NCI-H1048 (cell line): ENCODE data around the gene INMT.

ENCODE experiments used
- DNase-seq: peaks from one replicate; lab custom pipeline; 2025; lab: John Stamatoyannopoulos, UW

INMT gene

DNA sequence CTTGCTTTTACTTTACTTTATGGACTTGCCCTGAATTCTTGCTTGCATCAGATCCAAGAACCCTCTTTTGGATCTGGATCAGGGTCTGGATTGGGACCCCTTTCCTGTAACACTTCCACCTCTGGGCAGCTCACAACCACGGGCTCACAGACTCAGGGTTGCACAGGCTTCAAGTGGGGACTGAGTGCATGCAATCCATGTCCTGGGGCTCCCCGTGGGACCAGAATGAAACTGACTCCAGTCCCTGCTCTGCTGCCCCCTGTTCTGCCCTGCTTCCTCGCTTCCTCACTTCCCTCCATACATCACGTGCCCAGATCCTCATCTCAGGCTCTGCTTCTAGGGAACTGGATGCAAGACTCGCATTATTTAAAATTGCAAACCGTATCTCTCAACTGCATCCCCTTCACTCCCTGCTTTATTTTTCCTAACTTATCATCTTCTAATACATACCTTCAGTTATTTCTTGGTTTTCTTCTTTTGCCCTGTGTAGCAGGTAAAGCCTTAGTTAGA lies 23.3 kb upstream of the INMT start:
- DNase-seq: no peak

DNA sequence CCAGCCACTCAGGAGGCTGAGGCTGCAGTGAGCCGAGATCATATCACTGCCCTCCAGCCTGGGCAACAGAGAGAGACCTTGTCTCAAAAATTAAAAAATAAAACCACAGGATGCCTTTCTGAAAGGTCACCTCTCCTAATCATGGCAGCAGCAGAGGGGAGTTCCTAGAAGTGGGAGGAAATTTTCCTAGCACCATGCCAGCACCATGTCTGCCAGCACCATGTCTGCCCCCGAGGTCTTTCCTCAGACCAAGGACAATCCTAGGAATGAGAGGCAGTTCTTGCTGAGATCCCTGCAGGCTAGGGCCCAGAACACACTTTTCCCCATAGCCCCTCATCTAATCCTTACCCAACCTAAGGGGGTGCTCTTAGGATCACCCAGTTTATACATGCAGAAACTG lies 22.3 kb upstream of the INMT start:
- no peak for DNase-seq

DNA sequence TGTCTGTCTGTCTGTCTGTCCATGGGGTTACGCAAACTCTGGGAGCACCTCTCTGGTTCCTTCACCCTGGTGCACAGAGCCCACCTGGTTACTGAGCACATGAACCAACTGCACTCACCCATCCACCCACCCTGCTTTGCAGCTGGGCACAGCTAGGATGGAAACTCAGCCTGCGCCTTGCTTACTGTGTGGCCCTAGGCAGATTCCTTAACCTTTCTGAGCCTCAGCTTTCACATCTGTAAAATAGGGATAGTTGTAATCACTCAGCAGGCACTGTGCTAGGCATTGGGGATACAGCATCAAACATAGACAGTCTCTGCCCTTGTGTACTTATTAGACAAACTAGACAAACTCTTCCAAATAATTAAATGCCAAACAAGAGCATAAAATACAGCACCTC lies 21.8 kb upstream of the INMT start:
- DNase-seq: no peak

DNA sequence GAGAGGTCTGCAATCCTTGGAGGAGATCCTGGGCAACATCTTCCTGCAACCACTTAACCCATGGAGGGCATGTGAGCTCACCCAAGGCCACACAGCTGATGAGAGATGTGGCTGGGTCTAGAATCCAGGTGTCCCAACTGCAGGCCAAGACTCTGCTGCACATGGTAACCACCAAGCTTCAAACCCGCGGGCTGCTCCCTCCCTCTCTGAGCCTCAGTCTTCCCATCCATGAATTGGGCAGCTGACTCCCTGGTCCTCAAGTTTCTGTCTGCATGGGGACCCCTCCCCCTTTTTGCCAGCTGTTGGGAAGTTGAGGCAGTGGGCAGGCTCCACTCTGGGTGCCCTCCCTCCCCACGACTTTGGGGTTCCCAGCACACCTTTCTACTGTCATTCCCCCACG lies 20.9 kb upstream of the INMT start:
- no peak for DNase-seq

DNA sequence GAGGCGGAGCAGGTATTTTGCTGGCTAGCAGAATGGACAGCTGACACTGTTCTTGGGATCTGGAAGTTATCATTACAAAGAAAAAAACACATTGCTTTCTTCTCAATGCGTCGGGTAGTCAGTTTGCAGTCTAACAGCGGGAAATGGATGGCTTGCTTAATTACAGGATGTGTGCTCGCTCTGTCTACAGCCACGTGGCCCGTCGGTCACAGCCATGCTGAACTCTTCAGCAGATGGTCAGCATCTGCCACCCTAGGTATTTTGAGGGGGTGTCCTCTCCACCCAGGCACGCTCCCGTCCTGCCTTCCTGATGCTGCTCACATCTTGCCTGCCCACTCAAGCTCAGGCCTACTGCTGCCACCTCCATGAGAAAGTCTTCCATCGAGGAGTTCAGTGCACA lies 20.4 kb upstream of the INMT start:
- no peak for DNase-seq

DNA sequence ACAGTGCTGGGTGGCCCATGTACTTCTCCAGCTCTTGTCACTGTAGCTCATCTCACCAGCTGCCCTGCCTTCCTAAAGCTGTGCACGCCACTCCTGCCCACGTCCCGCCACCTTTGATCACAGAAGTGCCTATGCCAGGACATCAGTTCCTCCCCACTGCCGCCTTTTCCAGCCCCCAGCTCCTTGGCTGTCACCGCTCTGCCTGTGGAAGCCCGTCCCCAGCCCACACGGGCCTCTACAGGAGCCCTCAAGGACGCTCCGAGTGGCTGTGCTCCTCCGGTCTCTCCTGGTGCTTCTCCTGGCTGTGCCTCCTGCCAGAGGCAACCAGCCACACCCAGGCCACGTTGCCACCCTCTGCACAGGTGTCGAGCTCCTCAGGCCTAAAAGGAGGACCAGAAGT lies 19.3 kb upstream of the INMT start:
- no peak for DNase-seq

DNA sequence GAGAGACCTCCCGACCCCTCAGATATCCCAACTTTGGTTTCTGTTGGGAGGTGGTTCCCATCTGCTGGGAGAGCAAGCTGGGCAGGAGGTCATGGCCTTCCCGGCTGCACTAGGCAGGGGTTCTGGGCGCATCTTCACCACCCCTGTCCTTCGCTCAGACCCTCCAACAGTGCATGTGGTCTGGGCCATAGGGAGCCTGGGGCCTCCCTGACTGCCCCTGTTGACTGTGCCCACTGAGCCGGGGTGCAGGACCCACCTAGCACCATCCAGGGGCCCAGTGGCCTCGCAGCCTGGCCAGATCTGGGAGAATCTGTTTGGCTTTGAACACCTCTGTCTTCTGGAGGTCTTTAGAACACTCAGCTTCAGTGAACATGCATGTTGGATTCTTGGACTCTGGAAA lies 18.7 kb upstream of the INMT start:
- DNase-seq: no peak

DNA sequence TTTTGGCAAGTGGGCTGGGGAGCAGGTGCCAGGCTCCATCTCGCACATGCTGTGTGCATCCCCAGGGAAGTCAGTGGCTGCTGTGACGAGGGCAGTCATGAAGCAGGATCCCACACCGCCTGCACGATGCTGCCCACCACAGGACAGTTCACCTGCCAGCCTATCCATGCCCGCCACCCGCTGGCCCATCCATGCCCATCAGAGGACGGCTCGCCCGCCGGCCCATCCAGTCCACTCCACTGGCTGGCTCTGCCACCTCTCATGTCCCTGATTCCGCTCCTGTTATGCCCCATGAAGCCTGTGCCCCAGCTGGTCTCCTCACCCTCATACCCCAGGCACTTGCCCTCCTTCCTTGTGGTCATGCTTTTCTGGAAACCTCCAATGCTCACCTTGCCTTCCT lies 18.2 kb upstream of the INMT start:
- DNase-seq: no peak

DNA sequence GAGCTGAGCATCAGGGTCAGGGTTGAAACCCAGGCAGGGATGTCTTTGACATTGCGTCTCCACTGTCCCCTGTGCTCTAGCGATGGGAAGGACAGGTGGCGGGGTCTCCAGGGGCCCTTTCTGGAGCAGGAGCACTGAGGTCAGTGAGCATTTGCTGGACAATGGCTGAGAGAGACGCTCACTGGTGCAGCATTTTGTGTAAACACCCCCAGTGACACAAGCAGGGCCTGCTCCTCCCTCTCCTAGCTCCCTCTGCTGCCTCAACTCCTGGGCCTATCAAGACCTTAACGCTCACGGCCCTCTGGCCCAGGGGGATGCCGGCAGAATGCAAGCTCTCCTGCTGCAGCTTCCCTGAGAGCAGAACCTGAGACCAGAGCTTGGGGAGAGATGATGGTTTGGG lies 17.4 kb upstream of the INMT start:
- no peak for DNase-seq

DNA sequence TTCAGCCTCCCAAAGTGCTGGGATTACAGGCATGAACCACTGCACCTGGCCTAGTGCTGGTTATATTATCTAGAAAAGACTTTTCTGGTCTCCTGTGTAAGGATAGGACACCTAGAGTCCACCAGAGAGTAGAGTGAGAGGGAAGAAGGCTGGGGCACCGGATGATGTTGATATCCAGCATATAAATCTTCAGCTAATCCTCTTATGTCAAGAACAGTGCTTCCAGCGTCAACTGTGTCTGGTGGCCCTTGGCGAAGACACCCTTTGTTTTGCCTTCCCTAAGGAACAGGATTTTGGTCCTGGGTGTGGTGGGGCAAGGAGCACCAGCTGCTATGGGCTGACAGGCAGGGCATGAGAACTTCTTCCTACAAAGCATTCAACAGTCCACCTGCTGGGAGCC lies 16.3 kb upstream of the INMT start:
- DNase-seq: no peak

DNA sequence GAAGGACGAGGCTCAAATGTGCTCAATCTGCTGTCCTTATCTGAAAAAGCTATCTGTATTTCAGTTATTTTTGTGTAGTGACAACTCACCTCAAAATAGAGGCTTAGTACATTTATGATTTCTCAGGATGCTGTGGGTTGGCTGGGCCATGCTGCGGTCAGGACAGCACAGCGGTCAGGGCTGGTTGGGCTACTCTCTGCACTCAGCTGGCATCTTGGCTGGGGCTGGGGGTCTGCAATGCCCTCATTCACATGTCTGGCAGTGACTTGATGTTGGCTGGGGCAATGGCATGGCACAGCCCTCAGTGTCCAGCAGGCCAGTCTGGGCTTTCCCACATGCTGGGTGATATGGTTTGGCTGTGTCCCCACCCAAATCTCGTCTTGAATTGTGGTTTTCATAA lies 15.6 kb upstream of the INMT start:
- no peak for DNase-seq

DNA sequence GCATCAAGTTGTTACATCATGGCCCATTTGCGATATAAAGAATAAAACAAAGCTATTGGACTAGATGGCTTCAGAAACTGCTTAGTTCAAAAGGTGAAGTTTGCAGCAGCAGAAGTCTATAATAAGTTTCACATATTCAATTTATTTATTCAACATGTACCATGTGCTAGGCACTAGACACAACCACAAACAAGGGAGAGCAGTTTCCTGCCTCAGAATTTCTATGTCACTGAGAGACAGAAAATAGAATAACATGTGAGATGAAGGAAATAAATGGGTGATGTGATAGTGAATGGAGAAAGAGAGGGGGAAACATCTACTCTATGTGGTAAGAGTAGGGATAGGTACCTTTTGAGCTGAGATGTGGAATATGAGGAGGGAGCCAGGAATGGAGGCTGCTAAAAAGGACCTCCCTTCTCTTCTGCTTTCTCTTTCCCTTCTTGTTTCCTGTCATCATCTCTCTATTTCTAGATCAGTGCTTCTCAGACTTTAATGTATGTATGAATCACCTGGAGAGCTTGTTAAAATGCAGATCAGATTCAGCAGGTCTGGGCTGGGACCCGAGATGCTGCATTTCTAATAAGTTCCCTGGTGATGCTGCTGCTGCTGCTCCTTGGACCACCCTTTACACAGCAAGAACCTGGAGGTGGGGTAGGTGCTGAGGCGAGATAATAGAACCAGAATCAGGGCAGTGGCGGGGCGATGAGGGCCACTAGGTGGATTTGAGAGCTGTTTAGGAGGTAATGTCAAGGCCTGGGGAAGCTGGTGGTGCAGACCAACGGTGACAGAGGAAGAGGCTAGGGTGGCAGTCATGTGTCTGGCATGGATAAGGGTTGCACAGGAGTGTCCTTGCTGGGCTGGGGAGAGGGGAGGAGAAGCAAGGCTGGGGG lies 13.7 kb upstream of the INMT start:
- no peak for DNase-seq

DNA sequence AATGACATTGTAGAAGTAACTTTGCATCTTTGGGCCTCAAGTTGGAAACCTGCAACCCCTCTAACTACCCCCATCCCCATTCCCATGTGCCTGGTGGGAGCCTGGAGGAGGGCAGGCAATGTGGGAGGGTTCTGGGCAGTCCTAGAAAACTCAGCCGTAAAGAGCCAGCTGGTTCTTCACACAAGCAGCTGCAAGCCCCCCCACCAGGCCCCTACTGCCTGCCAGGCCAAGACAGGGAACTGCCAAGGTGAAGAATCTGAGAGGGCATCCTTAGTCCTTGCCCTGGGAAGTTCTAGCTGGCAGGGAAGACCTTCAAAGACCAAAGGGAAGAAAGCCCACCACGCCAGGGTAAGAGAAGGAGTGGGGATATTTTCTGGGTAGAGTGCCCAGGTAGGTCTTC lies 12.2 kb upstream of the INMT start:
- no peak for DNase-seq

DNA sequence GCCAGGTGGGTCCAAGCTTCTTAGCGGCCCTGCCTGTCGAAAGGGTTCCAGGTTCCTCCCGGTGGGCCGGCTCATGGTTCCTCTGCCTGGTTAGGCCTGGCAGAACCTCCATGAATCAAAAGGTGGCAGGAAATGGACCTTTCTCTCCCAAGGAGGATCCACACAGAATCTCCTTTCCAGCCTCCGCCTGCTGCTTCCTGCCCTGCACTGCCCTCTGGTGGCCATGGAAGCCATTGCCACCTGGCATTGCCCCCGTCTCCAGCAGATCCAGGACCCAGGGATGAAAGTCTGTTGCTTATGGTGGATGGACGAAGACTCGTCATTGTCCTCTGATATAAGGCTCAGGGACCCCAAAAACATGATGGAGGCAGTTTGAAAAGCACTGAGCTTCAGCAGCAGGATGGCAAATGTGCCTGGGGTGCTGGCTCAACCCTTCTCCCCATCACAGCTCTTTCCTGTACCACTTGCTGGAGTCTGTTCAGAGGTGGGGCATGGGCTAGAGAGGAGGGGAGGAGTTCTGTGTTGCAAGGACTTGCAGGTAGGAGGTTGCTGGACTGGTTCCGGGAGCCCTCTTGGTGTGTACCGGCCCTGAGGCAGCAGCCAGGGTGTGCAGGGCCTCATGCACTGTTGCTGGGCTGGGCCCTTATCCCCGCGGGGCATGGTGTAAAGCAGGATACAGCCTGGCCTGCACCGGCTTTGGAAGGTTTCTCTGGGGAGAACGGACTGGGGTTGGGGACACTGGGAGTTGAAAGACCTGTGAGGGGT lies 11.3 kb upstream of the INMT start:
- peak; percentile 17 for DNase-seq

DNA sequence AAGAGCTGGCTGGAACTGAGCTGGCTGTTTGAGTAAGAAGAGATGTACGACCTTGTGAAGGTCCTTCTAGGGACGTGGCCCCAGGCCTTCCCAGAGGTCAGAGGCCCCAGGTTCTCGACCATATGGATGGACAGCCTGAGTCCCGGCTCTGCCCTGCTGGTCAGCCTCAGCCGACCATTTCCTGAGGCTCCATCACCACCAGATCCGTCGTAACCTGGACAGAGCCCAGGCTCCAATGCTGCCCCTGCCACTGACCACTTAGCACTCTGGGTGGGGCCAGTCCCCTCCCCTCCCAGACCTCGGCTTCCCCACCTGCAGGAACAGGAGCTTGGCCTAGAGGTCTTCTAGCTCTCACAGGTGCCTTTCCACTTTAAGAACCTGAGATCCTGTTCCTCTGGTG lies 10.6 kb upstream of the INMT start:
- no peak for DNase-seq

DNA sequence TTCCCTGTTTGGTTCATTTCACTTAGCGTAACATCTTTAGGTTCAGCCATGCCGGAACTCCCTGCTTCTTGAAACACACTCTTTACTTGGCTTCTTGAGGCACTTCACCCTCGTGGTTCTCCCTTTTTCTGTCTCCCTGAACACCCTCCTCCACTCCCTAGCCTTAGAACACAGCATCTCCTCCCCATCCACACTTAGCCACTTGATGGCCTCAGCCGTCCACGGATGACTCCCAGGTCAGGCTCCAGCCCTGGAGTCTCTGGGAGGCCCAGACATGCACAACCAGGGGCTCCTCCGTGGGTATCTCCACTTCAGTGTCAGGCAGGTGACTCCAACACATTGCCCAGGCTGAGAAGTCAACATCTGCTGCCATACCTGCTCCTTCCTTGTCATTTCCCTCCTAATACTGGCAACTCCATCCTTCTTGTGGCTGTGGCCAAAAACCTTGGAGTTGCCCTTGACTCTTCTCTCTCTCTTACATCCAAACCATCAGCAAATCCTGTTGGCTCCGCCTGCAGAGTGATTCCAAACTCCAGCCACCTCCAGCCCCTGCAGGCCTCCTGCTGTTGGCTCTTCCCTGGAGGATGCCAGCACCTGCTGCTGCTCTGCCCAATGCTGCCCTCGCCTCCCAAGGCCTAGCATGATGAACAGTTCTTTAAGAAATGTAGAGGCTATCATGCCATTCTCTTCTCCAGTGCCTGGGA lies 8.4 kb upstream of the INMT start:
- DNase-seq: no peak

DNA sequence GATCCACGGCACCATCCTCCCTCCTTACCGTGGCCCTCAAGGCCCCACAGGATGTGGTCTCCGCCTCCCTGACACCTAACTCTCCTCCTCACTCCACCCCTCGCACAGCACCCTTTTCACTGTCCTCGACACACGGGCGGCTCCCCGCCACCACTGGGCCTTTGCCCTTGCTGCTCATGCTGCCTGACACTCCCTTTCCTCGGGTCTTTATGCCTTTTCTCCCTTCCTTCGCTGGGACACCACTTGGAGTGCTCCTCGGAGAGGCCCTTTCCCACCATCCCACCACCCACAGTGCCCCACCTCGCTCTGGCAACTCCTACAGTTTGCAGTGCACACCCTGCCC lies 7.9 kb upstream of the INMT start:
- no peak for DNase-seq

DNA sequence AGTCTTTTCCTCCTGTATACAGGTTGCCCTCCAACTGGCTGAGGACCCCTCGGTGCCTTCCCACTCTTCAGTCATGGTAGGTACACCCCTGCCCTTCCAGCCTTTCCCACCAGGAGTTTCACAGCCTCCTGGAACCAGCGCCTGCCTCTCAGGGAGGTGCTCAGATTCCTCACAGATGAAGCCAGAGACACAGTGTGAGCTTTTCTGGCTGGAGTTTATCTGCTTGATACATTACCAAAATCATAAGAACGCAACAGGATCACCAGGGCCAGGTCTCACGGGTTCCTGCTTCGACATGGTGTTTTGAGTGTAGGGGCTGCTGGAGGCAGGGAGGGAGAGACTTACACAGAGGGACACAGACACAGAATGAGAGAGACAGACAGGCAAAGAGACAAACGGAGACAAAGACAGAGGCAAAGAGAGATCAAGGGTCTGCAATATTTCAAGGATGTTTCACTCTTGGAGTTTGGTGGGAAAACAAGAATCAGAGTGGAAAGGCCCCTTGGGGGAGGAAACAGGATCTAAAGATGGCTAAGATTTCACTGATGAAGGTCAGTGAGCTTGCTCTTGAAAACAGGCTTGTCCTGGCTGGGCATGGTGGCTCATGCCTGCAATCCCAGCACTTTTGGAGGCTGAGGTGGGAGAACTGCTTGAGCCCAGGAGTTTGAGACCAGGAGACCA lies 6.5 kb upstream of the INMT start:
- no peak for DNase-seq

DNA sequence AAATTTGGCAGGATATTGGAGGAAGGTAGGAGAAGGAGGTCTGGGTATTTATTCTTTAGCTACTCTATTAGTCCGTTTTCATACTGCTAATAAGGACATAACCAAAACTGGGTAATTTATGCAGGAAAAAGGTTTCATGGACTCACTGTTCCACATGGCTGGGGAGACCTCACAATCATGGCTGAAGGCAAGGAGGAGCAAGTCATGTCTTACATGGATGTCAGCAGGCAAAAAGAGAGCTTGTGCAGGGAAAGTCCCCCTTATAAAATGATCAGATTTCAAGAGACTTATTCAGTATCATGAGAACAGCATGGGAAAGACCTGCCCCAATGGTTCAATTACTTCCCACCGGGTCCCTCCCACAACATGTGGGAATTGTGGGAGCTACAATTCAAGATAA lies 1.9 kb upstream of the INMT start:
- no peak for DNase-seq

DNA sequence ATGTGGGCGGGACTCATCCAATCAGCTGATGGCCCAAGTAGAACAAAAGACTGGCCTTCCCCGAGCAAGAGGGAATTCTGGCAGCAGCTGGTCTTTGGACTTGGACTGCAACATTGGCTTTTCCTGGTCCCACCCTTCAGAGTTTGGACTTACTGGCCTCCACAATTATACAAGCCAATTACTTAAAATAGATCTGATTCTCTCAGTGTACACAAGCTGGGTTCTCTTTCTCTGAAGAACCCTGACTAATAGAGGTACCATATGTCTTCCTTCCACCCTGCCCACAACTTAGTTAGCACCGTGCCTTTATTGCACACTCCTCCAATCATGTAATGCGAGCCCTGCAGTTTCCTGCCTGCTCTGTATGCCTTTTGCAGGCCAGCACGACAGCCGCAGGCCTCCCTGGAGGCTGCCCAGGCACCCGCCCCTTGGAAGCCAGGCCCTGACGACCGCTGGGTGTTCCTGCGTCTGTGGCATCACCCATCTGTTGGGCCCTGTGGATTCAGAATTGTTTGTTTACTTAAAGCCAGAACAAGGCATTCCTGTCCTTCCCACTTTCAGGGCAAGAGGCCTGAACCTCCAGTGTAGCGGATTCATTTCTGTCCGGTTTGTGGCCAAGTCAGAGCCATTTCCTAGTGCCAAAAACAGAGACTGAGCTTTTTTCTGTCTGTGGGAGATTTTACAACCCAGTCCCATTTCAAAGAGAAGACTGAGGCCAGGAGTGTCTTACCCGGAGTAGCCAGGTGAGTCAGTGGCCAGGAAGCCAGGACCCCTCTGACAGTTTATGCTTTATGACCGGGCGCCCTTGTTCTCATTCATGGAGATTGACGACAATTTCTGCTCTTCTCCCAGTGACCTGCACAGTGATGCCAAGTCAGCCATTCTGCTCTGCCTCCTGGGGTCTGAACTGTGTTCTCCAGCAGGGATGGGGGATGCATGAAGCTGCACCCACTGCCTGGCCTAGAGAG lies 968 bp upstream of the INMT start:
- no peak for DNase-seq

DNA sequence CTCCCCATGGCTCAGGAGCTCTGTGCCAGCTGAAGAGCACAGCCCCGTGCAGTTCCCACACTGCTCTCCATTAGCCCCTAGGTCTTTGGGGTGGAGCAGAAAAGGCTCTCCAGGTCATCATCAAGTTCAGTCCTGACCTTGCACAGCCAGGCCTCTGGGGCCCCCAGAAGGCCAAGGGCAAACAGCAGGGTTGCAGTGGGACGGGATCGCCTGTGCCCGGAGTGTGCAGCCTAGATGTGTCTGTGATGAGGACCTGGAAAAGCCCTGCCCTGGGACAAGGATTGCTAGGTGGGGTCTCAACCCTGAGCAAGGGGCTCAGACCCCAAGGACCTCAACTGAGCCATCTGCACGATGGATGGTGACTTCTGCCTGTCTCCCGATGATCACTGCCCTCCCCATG lies 549 bp downstream of the INMT start:
- DNase-seq: no peak
